Osteocyte (in vitro differentiated cells): ENCODE measurements around the gene CPLX1. TPM values are rescaled to one million over a fixed set of nuclear protein-coding genes. Genes with fewer than 3 reads are reported as not detected.

Experiments
- DNase-seq: peaks from one replicate; pipeline ENCODE4 v3.0.0; 2021; ENCODE audit warnings: mixed read lengths; ENCODE audit not compliant: unreplicated experiment; ENCODE audit errors: extremely low spot score
- H3K27ac Mint-ChIP-seq: one replicate; pipeline ENCODE4 v1.8.0; 2021; ENCODE audit warnings: mild to moderate bottlenecking, mixed read lengths; ENCODE audit not compliant: unreplicated experiment
- H3K27me3 Mint-ChIP-seq: one replicate; pipeline ENCODE4 v1.8.0; 2021; ENCODE audit warnings: mixed read lengths; ENCODE audit not compliant: unreplicated experiment
- H3K36me3 Mint-ChIP-seq: one replicate; pipeline ENCODE4 v1.8.0; 2021; ENCODE audit warnings: mixed read lengths; ENCODE audit not compliant: unreplicated experiment
- H3K4me1 Mint-ChIP-seq: one replicate; pipeline ENCODE4 v1.8.0; 2021; ENCODE audit warnings: mixed read lengths; ENCODE audit not compliant: unreplicated experiment
- H3K4me3 Mint-ChIP-seq: one replicate; pipeline ENCODE4 v1.8.0; 2021; ENCODE audit warnings: mild to moderate bottlenecking, moderate library complexity, mixed read lengths; ENCODE audit not compliant: unreplicated experiment
- H3K9me3 Mint-ChIP-seq: one replicate; pipeline ENCODE4 v1.8.0; 2021; ENCODE audit warnings: mixed read lengths; ENCODE audit not compliant: unreplicated experiment
- CTCF ChIP-seq: fragments of 200-600 bp; sonication (generic); IDR thresholded peaks from 2 replicates; pipeline ENCODE4 v1.5.0; 2021; ENCODE audit warnings: antibody characterized with exemption, mild to moderate bottlenecking, moderate library complexity
- total RNA-seq: library from RNA; stranded (reverse); gene quantifications from 2 replicates; pipeline ENCODE4 v1.2.1, GENCODE V29; 2021

Gene CPLX1
- total RNA-seq, 1 donor from 2014 or later = not detected

DNA sequence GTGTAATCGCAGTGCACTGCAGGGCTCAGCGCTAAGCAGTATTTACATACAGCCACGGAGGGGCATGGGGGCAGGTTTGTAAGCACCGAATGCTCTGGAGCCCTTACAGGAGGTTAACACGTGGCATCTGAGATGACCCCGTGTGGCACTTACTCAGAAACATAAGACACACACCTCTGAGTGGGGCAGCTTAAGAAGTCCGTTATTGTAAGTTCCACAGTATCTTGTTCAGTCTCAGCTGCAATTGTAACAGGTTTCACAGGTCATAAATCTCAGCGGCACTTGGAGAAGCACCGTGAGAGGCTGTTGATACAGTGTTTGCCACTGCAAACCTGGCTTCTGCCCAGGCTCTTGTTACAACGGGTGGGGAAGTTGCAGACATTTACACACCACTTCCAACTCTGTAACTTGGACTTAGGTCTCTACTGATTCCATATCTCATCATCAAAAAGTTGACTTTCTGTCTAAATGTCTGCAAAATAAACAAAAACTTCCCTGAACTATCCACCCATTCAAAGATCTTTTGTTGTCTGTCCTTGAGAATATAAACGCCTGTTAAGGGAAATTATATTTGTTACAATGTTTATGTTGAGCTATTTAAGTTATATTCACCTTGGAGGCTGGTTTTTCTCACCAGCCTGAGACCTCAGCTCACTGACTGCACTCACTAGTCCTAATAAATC, 10.3 kb downstream of the CPLX1 start:
- no peak overlapping the region for H3K4me3 Mint-ChIP-seq
- TF ChIP-seq CTCF = no peak
- no peaks in the 10 kb centered on the region for H3K4me1 Mint-ChIP-seq
- H3K27ac Mint-ChIP-seq = no peak overlapping the region
- no peaks in the 10 kb centered on the region for H3K36me3 Mint-ChIP-seq
- H3K9me3 Mint-ChIP-seq = no peaks in the 10 kb centered on the region
- no peak for DNase-seq
- H3K27me3 Mint-ChIP-seq = peaks cover 35% of the 10 kb centered on the region

DNA sequence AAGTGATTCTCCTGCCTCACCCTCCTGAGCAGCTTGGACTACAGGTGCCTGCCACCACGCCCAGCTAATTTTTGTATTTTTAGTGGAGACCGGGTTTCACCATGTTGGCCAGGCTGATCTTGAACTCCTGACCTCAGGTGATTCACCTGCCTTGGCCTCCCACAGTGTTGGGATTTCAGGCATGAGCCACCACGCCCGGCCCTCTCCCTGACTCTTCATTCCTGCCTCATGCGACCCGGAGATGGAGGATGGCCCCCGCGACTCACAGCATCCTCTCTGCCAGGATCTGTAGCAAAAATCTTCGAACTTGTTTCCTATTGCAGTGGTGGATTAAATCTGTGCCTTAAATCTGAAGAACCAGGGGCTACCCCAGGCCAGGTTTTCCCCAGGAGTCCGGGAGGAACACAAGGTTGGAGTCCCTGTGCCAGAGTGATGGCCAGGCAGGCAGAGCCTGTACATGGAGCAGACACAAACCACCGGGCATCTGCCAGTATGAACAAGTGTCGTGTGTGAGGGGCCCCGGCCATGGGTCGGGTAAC, 11.5 kb downstream of the CPLX1 start:
- peaks cover 3% of the 10 kb centered on the region for H3K9me3 Mint-ChIP-seq
- peaks cover 32% of the 10 kb centered on the region for H3K27me3 Mint-ChIP-seq
- H3K36me3 Mint-ChIP-seq = no peaks in the 10 kb centered on the region
- H3K4me1 Mint-ChIP-seq = no peaks in the 10 kb centered on the region
- no peak for DNase-seq
- H3K27ac Mint-ChIP-seq = no peak overlapping the region
- TF ChIP-seq CTCF = no peak
- no peak overlapping the region for H3K4me3 Mint-ChIP-seq

DNA sequence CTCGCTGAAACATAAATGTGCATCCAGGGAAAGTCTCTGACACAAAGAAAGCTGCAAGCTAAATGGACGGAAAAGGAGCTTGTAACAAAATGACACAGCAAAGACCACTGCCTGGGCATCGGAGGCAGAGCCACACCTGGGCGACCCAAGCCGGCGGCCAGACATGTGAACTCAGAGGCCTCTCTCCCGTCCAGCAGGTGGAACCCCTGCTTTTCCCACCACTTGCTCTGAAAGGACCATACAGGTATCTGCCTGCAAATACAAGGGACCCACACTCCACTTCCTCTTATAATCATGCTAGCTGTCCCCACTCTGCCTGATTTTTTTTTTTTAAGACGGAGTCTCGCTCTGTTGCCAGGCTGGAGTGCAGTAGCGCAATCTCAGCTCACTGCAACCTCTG, 12.0 kb downstream of the CPLX1 start:
- DNase-seq = no peak
- Mint-ChIP-seq H3K27me3 (peaks cover 31% of the 10 kb centered on the region), H3K36me3 (no peaks in the 10 kb centered on the region), H3K9me3 (peaks cover 3% of the 10 kb centered on the region), H3K4me3 (no peak overlapping the region), H3K27ac (no peak overlapping the region), H3K4me1 (no peaks in the 10 kb centered on the region)
- no peak for TF ChIP-seq CTCF

GRCh38 chr4:808860-809570, 16.9 kb downstream of the CPLX1 start:
- H3K27me3 Mint-ChIP-seq = peaks cover 26% of the 10 kb centered on the region

More at GRCh38 chr4:808860-809570, 16.9 kb downstream of the CPLX1 start:
- Mint-ChIP-seq H3K9me3 (peaks cover 9% of the 10 kb centered on the region), H3K36me3 (no peaks in the 10 kb centered on the region), H3K4me1 (no peaks in the 10 kb centered on the region), H3K27ac (no peak overlapping the region), H3K4me3 (no peak overlapping the region)
- no peak for DNase-seq
- TF ChIP-seq CTCF = no peak
